ENCODE results near the gene ANO3. TPM values are rescaled to one million over a fixed set of nuclear protein-coding genes. Genes with fewer than 3 reads are reported as not detected.

Gene ANO3
- total RNA-seq, 1 experiment from 2014 or later: not detected

GRCh38 chr11:26473216-26474194, 141.6 kb downstream of the ANO3 start:
- H2AFZ ChIP-seq (ENCODE audit: low read length): no peak overlapping the region
- H3K9ac ChIP-seq (ENCODE audit: low read length): no peak overlapping the region
- H3K79me2 ChIP-seq (ENCODE audit: low read length): no peaks in the 10 kb centered on the region
- no peak overlapping the region for H3K27ac ChIP-seq (ENCODE audit: low read length)
- TF ChIP-seq EZH2phosphoT487 (IDR thresholded peaks at IDR 0.05; ENCODE audit: borderline replicate concordance, low read length) (no peak), CTCF (conservative IDR thresholded peaks at IDR 0.05; ENCODE audit: low read depth, low read length) (no peak), EZH2 (IDR thresholded peaks at IDR 0.05; ENCODE audit: low read length, unreplicated experiment) (no peak)
- no peaks in the 10 kb centered on the region for H3K9me2 ChIP-seq (replicated peaks; ENCODE audit: low read length)
- ATAC-seq (no peak), DNase-seq (no peak)
- CTCF ChIA-PET: no interaction called here
- no peaks in the 10 kb centered on the region for H4K20me1 ChIP-seq (ENCODE audit: low read length)
- no peaks in the 10 kb centered on the region for H3K27me3 ChIP-seq (ENCODE audit: low read length)
- no peaks in the 10 kb centered on the region for H3F3A ChIP-seq (ENCODE audit: low read length, unreplicated experiment)
- intact Hi-C loops (cut with micrococcal nuclease): no loop called here
- BruUV-seq (replicated peaks): no TSS peak
- H3K4me2 ChIP-seq (ENCODE audit: low read length): no peak overlapping the region
- H3K36me3 ChIP-seq (ENCODE audit: low read depth, low read length): no peaks in the 10 kb centered on the region
- POLR2A ChIA-PET (ENCODE audit: unreplicated experiment): no interaction called here
- H3K9me3 ChIP-seq (ENCODE audit: low read length): no peaks in the 10 kb centered on the region
- no peaks in the 10 kb centered on the region for H3K4me1 ChIP-seq (ENCODE audit: insufficient read depth, low read length)
- no peak overlapping the region for H3K4me3 ChIP-seq (ENCODE audit: low read length)

GRCh38 chr11:26474401-26474800, 142.5 kb downstream of the ANO3 start:
- Histone ChIP-seq H3F3A (ENCODE audit: low read length, unreplicated experiment) (no peaks in the 10 kb centered on the region), H3K36me3 (ENCODE audit: low read depth, low read length) (no peaks in the 10 kb centered on the region), H3K4me1 (ENCODE audit: insufficient read depth, low read length) (no peaks in the 10 kb centered on the region), H3K27me3 (ENCODE audit: low read length) (no peaks in the 10 kb centered on the region), H3K79me2 (ENCODE audit: low read length) (no peaks in the 10 kb centered on the region), H3K9me2 (replicated peaks; ENCODE audit: low read length) (no peaks in the 10 kb centered on the region), H3K9ac (ENCODE audit: low read length) (no peak overlapping the region), H2AFZ (ENCODE audit: low read length) (no peak overlapping the region), H3K4me2 (ENCODE audit: low read length) (no peak overlapping the region), H3K9me3 (ENCODE audit: low read length) (no peaks in the 10 kb centered on the region), H3K4me3 (ENCODE audit: low read length) (no peak overlapping the region), H4K20me1 (ENCODE audit: low read length) (no peaks in the 10 kb centered on the region), H3K27ac (ENCODE audit: low read length) (no peak overlapping the region)
- ATAC-seq: no peak
- POLR2A ChIA-PET (ENCODE audit: unreplicated experiment): no interaction called here
- no peak for TF ChIP-seq EZH2 (IDR thresholded peaks at IDR 0.05; ENCODE audit: low read length, unreplicated experiment)
- DNase-seq: no peak
- no TSS peak for BruUV-seq (replicated peaks)
- intact Hi-C loops (cut with micrococcal nuclease): no loop called here
- CTCF ChIA-PET: no interaction called here

- intact Hi-C loops (cut with micrococcal nuclease): no loop called here
- no TSS peak for BruUV-seq (replicated peaks)
- no peak for ATAC-seq
- H3K4me2 ChIP-seq (ENCODE audit: low read length): no peak overlapping the region
- no peak overlapping the region for H3K9ac ChIP-seq (ENCODE audit: low read length)
- no peaks in the 10 kb centered on the region for H3K9me2 ChIP-seq (replicated peaks; ENCODE audit: low read length)
- H3K4me1 ChIP-seq (ENCODE audit: insufficient read depth, low read length): no peaks in the 10 kb centered on the region
- no peaks in the 10 kb centered on the region for H3K36me3 ChIP-seq (ENCODE audit: low read depth, low read length)
- no peaks in the 10 kb centered on the region for H3K9me3 ChIP-seq (ENCODE audit: low read length)
- no peaks in the 10 kb centered on the region for H3K27me3 ChIP-seq (ENCODE audit: low read length)
- H3K27ac ChIP-seq (ENCODE audit: low read length): no peak overlapping the region
- no peaks in the 10 kb centered on the region for H4K20me1 ChIP-seq (ENCODE audit: low read length)
- ChIA-PET POLR2A (ENCODE audit: unreplicated experiment) (no interaction called here), CTCF (no interaction called here)
- H3K79me2 ChIP-seq (ENCODE audit: low read length): no peaks in the 10 kb centered on the region
- no peaks in the 10 kb centered on the region for H3F3A ChIP-seq (ENCODE audit: low read length, unreplicated experiment)
- no peak overlapping the region for H2AFZ ChIP-seq (ENCODE audit: low read length)
- no peak for DNase-seq
- TF ChIP-seq CTCF (conservative IDR thresholded peaks at IDR 0.05; ENCODE audit: low read depth, low read length) (no peak), EZH2phosphoT487 (IDR thresholded peaks at IDR 0.05; ENCODE audit: borderline replicate concordance, low read length) (no peak), EZH2 (IDR thresholded peaks at IDR 0.05; ENCODE audit: low read length, unreplicated experiment) (no peak)
- H3K4me3 ChIP-seq (ENCODE audit: low read length): no peak overlapping the region
Observed at GRCh38 chr11:26477396-26477795, 145.5 kb downstream of the ANO3 start.

Measured in PC-3 (cell line).